Measurements from ENCODE around the gene CCDC3. TPM values are rescaled to one million over a fixed set of nuclear protein-coding genes. Genes with fewer than 3 reads are reported as not detected.

The CCDC3 gene
- total and polyA plus RNA-seq, 2 of the 4 experiments (the other 2 are of a cell fraction) = 0.29 to 0.36 TPM

DNA sequence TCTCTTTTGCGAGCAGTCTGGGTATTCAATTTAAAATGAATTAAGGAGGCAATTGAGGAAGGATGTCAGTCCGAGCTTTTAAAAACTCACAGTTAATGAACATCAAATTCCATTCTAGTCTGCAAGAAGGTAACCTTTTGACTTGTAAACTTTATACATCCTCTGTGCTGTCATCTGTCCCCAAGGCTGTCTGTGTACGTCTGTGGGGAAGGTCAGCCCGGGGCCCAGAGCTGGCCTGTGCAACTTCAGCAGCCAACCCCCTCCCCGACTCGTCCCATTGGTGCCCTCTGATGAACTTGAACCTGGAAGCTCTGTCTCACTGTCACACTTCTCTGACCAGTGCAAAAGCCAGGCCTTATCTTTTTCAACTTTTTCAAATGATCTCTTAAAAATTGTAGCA is 80.3 kb downstream of the CCDC3 start:
- Histone ChIP-seq H4K5ac (ENCODE audit: low read depth, low read length) (no peak overlapping the region), H4K20me1 (ENCODE audit: insufficient read depth, low read length) (no peaks in the 10 kb centered on the region), H3K14ac (replicated peaks; ENCODE audit: low read depth, low read length) (no peak overlapping the region), H4K8ac (ENCODE audit: low read depth in 2 of 2, low read length in 2 of 2) (no peak overlapping the region), H3K27ac (ENCODE audit: insufficient read depth, low read length) (no peak overlapping the region), H2BK20ac (ENCODE audit: low read depth, low read length) (no peak overlapping the region), H4K91ac (ENCODE audit: insufficient read depth, low read depth, low read length) (no peak overlapping the region), H3K9me3 (ENCODE audit: control insufficient read depth, insufficient read depth, low read length) (peaks cover 1% of the 10 kb centered on the region; the same call in 1 of the 2 replicates), H3K23ac (ENCODE audit: low read depth, low read length) (no peak overlapping the region), H3K4me1 (ENCODE audit: control insufficient read depth, insufficient read depth, low read length) (no peaks in the 10 kb centered on the region), H3K56ac (ENCODE audit: extremely low read depth, insufficient read depth, low read length) (no peak overlapping the region), H3K36me3 (ENCODE audit: control insufficient read depth, insufficient read depth, low read length) (no peaks in the 10 kb centered on the region), H3K27me3 (ENCODE audit: control insufficient read depth, insufficient read depth, low read length) (no peaks in the 10 kb centered on the region; the same call in 1 of the 2 replicates), H2BK120ac (ENCODE audit: low read depth, low read length) (no peak overlapping the region), H2AK9ac (replicated peaks; ENCODE audit: low read depth, low read length, poor library complexity) (no peak overlapping the region), H2BK5ac (ENCODE audit: low read depth, low read length, poor library complexity, severe bottlenecking) (no peak overlapping the region), H2AFZ (replicated peaks; ENCODE audit: low read length, poor library complexity) (no peak overlapping the region), H3K4me3 (ENCODE audit: insufficient read depth, low read depth, low read length) (no peak overlapping the region), H3K4ac (ENCODE audit: low read depth, low read length) (no peak overlapping the region), H2BK15ac (ENCODE audit: low read depth, low read length) (no peak overlapping the region), H3K9ac (ENCODE audit: low read depth, low read length) (no peak overlapping the region), H3K79me1 (ENCODE audit: low read depth in 1 of 2, low read length in 2 of 2) (no peaks in the 10 kb centered on the region), H3K4me2 (ENCODE audit: low read depth, low read length) (no peak overlapping the region), H3K18ac (ENCODE audit: low read depth, low read length) (no peak overlapping the region), H2AK5ac (ENCODE audit: low read depth, low read length) (no peak overlapping the region), H3K9me1 (ENCODE audit: insufficient read depth, low read length) (no peaks in the 10 kb centered on the region)
- in situ Hi-C loops (cut with MboI; ENCODE audit: low sequenced_read_pairs) = no loop called here
- WGBS, 2 experiments (ENCODE audit: extremely low coverage in 2 of 2, insufficient read length in 1 of 2) = no CpG with 5 or more reads among the region's 6 CpGs
- ChIA-PET POLR2A (ENCODE audit: unreplicated experiment) (no interaction called here), CTCF (no interaction called here)
- no peak for ATAC-seq (ENCODE audit: low read depth)
- BruUV-seq (replicated peaks) = no TSS peak
- no peak for DNase-seq
- dilution Hi-C loops (cut with HindIII; ENCODE audit: low sequenced_read_pairs, unreplicated experiment) = no loop called here
- intact Hi-C loops (cut with micrococcal nuclease) = no loop called here
- no peak for TF ChIP-seq MAZ (IDR thresholded peaks at IDR 0.05; ENCODE audit: borderline replicate concordance, low read depth, low read length)
- no peak for TF ChIP-seq RCOR1 (IDR thresholded peaks at IDR 0.05; ENCODE audit: insufficient replicate concordance, low read length)
- no peak for TF ChIP-seq FOS (IDR thresholded peaks at IDR 0.05; ENCODE audit: low read depth, low read length)
- TF ChIP-seq RFX5 (IDR thresholded peaks at IDR 0.05; ENCODE audit: low read depth, low read length) = no peak
- TF ChIP-seq, protein P1, sequence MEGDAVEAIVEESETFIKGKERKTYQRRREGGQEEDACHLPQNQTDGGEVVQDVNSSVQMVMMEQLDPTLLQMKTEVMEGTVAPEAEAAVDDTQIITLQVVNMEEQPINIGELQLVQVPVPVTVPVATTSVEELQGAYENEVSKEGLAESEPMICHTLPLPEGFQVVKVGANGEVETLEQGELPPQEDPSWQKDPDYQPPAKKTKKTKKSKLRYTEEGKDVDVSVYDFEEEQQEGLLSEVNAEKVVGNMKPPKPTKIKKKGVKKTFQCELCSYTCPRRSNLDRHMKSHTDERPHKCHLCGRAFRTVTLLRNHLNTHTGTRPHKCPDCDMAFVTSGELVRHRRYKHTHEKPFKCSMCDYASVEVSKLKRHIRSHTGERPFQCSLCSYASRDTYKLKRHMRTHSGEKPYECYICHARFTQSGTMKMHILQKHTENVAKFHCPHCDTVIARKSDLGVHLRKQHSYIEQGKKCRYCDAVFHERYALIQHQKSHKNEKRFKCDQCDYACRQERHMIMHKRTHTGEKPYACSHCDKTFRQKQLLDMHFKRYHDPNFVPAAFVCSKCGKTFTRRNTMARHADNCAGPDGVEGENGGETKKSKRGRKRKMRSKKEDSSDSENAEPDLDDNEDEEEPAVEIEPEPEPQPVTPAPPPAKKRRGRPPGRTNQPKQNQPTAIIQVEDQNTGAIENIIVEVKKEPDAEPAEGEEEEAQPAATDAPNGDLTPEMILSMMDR (conservative IDR thresholded peaks at IDR 0.05; ENCODE audit: low read depth, low read length) = no peak
- TF ChIP-seq, protein P2, sequence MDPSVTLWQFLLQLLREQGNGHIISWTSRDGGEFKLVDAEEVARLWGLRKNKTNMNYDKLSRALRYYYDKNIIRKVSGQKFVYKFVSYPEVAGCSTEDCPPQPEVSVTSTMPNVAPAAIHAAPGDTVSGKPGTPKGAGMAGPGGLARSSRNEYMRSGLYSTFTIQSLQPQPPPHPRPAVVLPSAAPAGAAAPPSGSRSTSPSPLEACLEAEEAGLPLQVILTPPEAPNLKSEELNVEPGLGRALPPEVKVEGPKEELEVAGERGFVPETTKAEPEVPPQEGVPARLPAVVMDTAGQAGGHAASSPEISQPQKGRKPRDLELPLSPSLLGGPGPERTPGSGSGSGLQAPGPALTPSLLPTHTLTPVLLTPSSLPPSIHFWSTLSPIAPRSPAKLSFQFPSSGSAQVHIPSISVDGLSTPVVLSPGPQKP (IDR thresholded peaks at IDR 0.05; ENCODE audit: borderline replicate concordance, low read depth, low read length) = no peak
- no peak for TF ChIP-seq MXI1 (IDR thresholded peaks at IDR 0.05; ENCODE audit: borderline replicate concordance, low read depth, low read length)
- no peak for TF ChIP-seq CEBPB (IDR thresholded peaks at IDR 0.05; ENCODE audit: low read depth, low read length)
- no peak for TF ChIP-seq RAD21 (IDR thresholded peaks at IDR 0.05; ENCODE audit: low read length)
- no peak for TF ChIP-seq CHD1 (IDR thresholded peaks at IDR 0.05; ENCODE audit: low read depth, low read length)
- TF ChIP-seq, protein P3, sequence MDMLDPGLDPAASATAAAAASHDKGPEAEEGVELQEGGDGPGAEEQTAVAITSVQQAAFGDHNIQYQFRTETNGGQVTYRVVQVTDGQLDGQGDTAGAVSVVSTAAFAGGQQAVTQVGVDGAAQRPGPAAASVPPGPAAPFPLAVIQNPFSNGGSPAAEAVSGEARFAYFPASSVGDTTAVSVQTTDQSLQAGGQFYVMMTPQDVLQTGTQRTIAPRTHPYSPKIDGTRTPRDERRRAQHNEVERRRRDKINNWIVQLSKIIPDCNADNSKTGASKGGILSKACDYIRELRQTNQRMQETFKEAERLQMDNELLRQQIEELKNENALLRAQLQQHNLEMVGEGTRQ (IDR thresholded peaks at IDR 0.05; ENCODE audit: low read depth, low read length) = no peak
- TF ChIP-seq NFE2L2 (IDR thresholded peaks at IDR 0.05; ENCODE audit: low read depth, low read length) = no peak
- no peak for TF ChIP-seq BHLHE40 (IDR thresholded peaks at IDR 0.05; ENCODE audit: low read depth, low read length)
- TF ChIP-seq SMC3 (IDR thresholded peaks at IDR 0.05; ENCODE audit: low read depth, low read length) = no peak
- no peak for TF ChIP-seq POLR2A (IDR thresholded peaks at IDR 0.05; ENCODE audit: low read depth, low read length)
